HG02943 (cell line): ENCODE data around the gene EIF2AK2.

Experiments
- ATAC-seq: cut with Tn5 transposase; IDR thresholded peaks from one replicate; pipeline ENCODE4 v1.9.1; 2021; ENCODE audit warnings: mild to moderate bottlenecking, low read depth, moderate library complexity; ENCODE audit not compliant: unreplicated experiment

The EIF2AK2 gene

GRCh38 chr2:37173741-37174140 is 17.0 kb upstream of the EIF2AK2 start:
- ATAC-seq: no peak

- ATAC-seq: no peak
Observed at GRCh38 chr2:37171624-37171950, 14.8 kb upstream of the EIF2AK2 start.

- ATAC-seq: no peak
Observed at GRCh38 chr2:37168217-37168981, 11.6 kb upstream of the EIF2AK2 start.

- ATAC-seq: no peak
Observed at GRCh38 chr2:37167636-37168180, 10.9 kb upstream of the EIF2AK2 start.

GRCh38 chr2:37164757-37165156 is 8.0 kb upstream of the EIF2AK2 start:
- ATAC-seq: no peak

GRCh38 chr2:37156071-37156856 is 516 bp downstream of the EIF2AK2 start:
- ATAC-seq: peak; percentile 30

GRCh38 chr2:37154785-37155184 is 2.0 kb downstream of the EIF2AK2 start:
- no peak for ATAC-seq

GRCh38 chr2:37153224-37153623 is 3.6 kb downstream of the EIF2AK2 start:
- no peak for ATAC-seq

- no peak for ATAC-seq
Observed at GRCh38 chr2:37149626-37150322, 7.0 kb downstream of the EIF2AK2 start.

- no peak for ATAC-seq
Observed at GRCh38 chr2:37148325-37148724, 8.5 kb downstream of the EIF2AK2 start.

- ATAC-seq: no peak
Observed at GRCh38 chr2:37146062-37146461, 10.7 kb downstream of the EIF2AK2 start.

GRCh38 chr2:37143974-37144373 is 12.8 kb downstream of the EIF2AK2 start:
- ATAC-seq: no peak

- ATAC-seq: no peak
Observed at GRCh38 chr2:37142546-37142945, 14.2 kb downstream of the EIF2AK2 start.

- no peak for ATAC-seq
Observed at GRCh38 chr2:37132914-37133313, 23.9 kb downstream of the EIF2AK2 start.

- no peak for ATAC-seq
Observed at GRCh38 chr2:37125416-37125815, 31.4 kb downstream of the EIF2AK2 start.

GRCh38 chr2:37119157-37119556 is 37.6 kb downstream of the EIF2AK2 start:
- ATAC-seq: no peak

GRCh38 chr2:37117566-37117965 is 39.2 kb downstream of the EIF2AK2 start:
- no peak for ATAC-seq

GRCh38 chr2:37111958-37112357 is 44.8 kb downstream of the EIF2AK2 start:
- no peak for ATAC-seq

GRCh38 chr2:37110306-37111212 is 46.2 kb downstream of the EIF2AK2 start:
- ATAC-seq: no peak

- ATAC-seq: no peak
Observed at GRCh38 chr2:37109523-37109922, 47.3 kb downstream of the EIF2AK2 start.
